PC-3 (cell line): ENCODE results near the gene WTIP. TPM values are rescaled to one million over a fixed set of nuclear protein-coding genes. Genes with fewer than 3 reads are reported as not detected.

ENCODE experiments used
- ATAC-seq: fragments of 200-7000 bp; cut with Tn5 transposase; 2 replicates; pipeline ENCODE4 v1.9.1; 2020; ENCODE audit warnings: mild to moderate bottlenecking, moderate library complexity
- BruUV-seq: library from RNA; stranded (reverse); fragments of 400-500 nt; replicated peaks from 2 replicates; lab custom pipeline; 2021; lab: Mats Ljungman, UMichigan
- CTCF ChIA-PET: fragments of 300-600 bp; sonication (Branson Sonifier 250); formaldehyde crosslinking; loops from one replicate; lab custom pipeline; 2022; ENCODE audit warnings: antibody characterized with exemption; lab: Charles Lee
- POLR2A ChIA-PET: fragments of 300-600 bp; sonication (Branson Sonifier 250); formaldehyde crosslinking; loops from one replicate; lab custom pipeline; 2022; ENCODE audit warnings: antibody characterized with exemption; ENCODE audit not compliant: unreplicated experiment; lab: Charles Lee
- DNase-seq: peaks from one replicate; pipeline ENCODE4 v3.0.0-alpha.2; 2015
- H2AFZ ChIP-seq: fragments of 300-600 bp; sonication (generic); 2 replicates; pipeline ENCODE4 v1.6.0; 2016; ENCODE audit warnings: antibody characterized with exemption, low read length
- H3F3A ChIP-seq: fragments of 300-600 bp; sonication (generic); one replicate; pipeline ENCODE4 v1.6.0; 2017; ENCODE audit warnings: antibody characterized with exemption, low read length, control low read depth, mild to moderate bottlenecking; ENCODE audit not compliant: unreplicated experiment
- H3K27ac ChIP-seq: fragments of 300-600 bp; sonication (generic); 2 replicates; pipeline ENCODE4 v1.5.1; 2016; ENCODE audit warnings: mild to moderate bottlenecking, low read length
- H3K27me3 ChIP-seq: fragments of 300-600 bp; sonication (generic); 2 replicates; pipeline ENCODE4 v1.6.1; 2016; ENCODE audit warnings: low read length, mixed read lengths
- H3K36me3 ChIP-seq: fragments of 300-600 bp; sonication (generic); 2 replicates; pipeline ENCODE4 v1.6.1; 2016; ENCODE audit warnings: low read depth, mixed run types, low read length, mixed read lengths
- H3K4me1 ChIP-seq: fragments of 300-600 bp; sonication (generic); 2 replicates; pipeline ENCODE4 v1.5.1; 2016; ENCODE audit warnings: low read length; ENCODE audit not compliant: insufficient read depth
- H3K4me2 ChIP-seq: fragments of 300-600 bp; sonication (generic); 2 replicates; pipeline ENCODE4 v1.6.0; 2016; ENCODE audit warnings: low read length
- H3K4me3 ChIP-seq: fragments of 300-600 bp; sonication (generic); 2 replicates; pipeline ENCODE4 v1.5.1; 2016; ENCODE audit warnings: mild to moderate bottlenecking, low read length, mixed read lengths
- H3K79me2 ChIP-seq: fragments of 300-600 bp; sonication (generic); 2 replicates; pipeline ENCODE4 v1.6.1; 2017; ENCODE audit warnings: low read length, mixed read lengths
- H3K9ac ChIP-seq: fragments of 300-600 bp; sonication (generic); 2 replicates; pipeline ENCODE4 v1.6.0; 2016; ENCODE audit warnings: mild to moderate bottlenecking, low read length
- H3K9me2 ChIP-seq: fragments of 300-600 bp; sonication (generic); replicated peaks from 2 replicates; pipeline ENCODE4 v1.6.1; 2016; ENCODE audit warnings: mixed run types, low read length, mixed read lengths
- H3K9me3 ChIP-seq: fragments of 300-600 bp; sonication (generic); 2 replicates; pipeline ENCODE4 v1.6.1; 2016; ENCODE audit warnings: low read length, mixed read lengths
- H4K20me1 ChIP-seq: fragments of 300-600 bp; sonication (generic); 2 replicates; pipeline ENCODE4 v1.6.1; 2016; ENCODE audit warnings: low read length, mixed read lengths
- EZH2 ChIP-seq: fragments of 300-600 bp; sonication (generic); IDR thresholded peaks from one replicate; pipeline ENCODE4 v1.6.1; 2017; ENCODE audit warnings: antibody characterized with exemption, mild to moderate bottlenecking, low read length; ENCODE audit not compliant: unreplicated experiment
- EZH2phosphoT487 ChIP-seq: fragments of 300-600 bp; sonication (generic); IDR thresholded peaks from 2 replicates; pipeline ENCODE4 v1.6.1; 2018; ENCODE audit warnings: mild to moderate bottlenecking, antibody characterized with exemption, low read length, borderline replicate concordance
- intact Hi-C: fragments of 100-400 bp; cut with micrococcal nuclease; formaldehyde crosslinking; loops from 2 replicates; pipeline ENCODE4 v1.9.0; 2023
- total RNA-seq: library from RNA; depleted of rRNA; stranded (reverse); fragments of >200 nt; gene quantifications from 2 replicates; pipeline ENCODE4 v1.2.3, GENCODE V29; 2014; rRNA removed
- TF ChIP-seq, protein P1 (sequence below): fragments of 300-600 bp; sonication (generic); conservative IDR thresholded peaks from 2 replicates; pipeline ENCODE4 v1.5.1; 2017; ENCODE audit warnings: antibody characterized with exemption, low read depth, mild to moderate bottlenecking, low read length

WTIP gene
- total RNA-seq, 1 experiment from 2014 or later: 5.2 TPM

DNA sequence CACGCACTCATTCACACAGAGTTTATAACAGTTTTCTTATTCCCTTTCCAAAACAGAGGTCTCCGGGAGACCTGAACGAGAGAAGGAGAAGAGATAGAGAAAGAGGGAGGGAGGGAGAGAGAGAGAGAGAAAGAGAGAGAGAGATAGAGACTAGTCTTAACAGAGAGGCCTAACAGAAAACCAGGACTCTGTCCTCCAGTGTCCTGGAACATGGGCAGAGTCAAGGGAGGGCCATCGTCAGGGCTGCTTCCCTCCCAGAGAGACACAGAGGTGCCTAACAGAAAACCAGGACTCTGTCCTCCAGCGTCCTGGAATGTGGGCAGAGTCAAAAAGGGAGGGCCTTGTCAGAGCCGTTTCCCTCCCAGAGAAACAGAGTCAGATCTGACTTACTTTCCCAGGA is 78.7 kb downstream of the WTIP start:
- no peaks in the 10 kb centered on the region for H3K36me3 ChIP-seq
- H3K27ac ChIP-seq: no peak overlapping the region
- intact Hi-C loops: no loop called here
- H3K4me3 ChIP-seq: no peak overlapping the region
- H3K9ac ChIP-seq: no peak overlapping the region
- no peak for DNase-seq
- ATAC-seq: no peak
- H3K9me3 ChIP-seq: no peaks in the 10 kb centered on the region
- peaks cover 17% of the 10 kb centered on the region; the same call in 1 of the 2 replicates for H3K27me3 ChIP-seq
- H3K79me2 ChIP-seq: no peaks in the 10 kb centered on the region
- no peak for TF ChIP-seq EZH2phosphoT487
- no peak for TF ChIP-seq EZH2
- TF ChIP-seq, protein P1, sequence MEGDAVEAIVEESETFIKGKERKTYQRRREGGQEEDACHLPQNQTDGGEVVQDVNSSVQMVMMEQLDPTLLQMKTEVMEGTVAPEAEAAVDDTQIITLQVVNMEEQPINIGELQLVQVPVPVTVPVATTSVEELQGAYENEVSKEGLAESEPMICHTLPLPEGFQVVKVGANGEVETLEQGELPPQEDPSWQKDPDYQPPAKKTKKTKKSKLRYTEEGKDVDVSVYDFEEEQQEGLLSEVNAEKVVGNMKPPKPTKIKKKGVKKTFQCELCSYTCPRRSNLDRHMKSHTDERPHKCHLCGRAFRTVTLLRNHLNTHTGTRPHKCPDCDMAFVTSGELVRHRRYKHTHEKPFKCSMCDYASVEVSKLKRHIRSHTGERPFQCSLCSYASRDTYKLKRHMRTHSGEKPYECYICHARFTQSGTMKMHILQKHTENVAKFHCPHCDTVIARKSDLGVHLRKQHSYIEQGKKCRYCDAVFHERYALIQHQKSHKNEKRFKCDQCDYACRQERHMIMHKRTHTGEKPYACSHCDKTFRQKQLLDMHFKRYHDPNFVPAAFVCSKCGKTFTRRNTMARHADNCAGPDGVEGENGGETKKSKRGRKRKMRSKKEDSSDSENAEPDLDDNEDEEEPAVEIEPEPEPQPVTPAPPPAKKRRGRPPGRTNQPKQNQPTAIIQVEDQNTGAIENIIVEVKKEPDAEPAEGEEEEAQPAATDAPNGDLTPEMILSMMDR: no peak
- ChIA-PET CTCF (no interaction called here), POLR2A (no interaction called here)
- H3K9me2 ChIP-seq: no peaks in the 10 kb centered on the region
- H3K4me2 ChIP-seq: no peak overlapping the region
- BruUV-seq: no TSS peak
- no peaks in the 10 kb centered on the region for H4K20me1 ChIP-seq
- no peak overlapping the region for H2AFZ ChIP-seq
- no peaks in the 10 kb centered on the region for H3F3A ChIP-seq
- no peaks in the 10 kb centered on the region for H3K4me1 ChIP-seq

Other genes with a start within 250 kb of the WTIP start
- gene GARRE1, start 227.2 kb upstream of the WTIP start, total RNA-seq: 6.1 and 6.3 TPM in 2 replicates
- gene GPI, start 116.6 kb upstream of the WTIP start, total RNA-seq: 263 and 319 TPM in 2 replicates
- 31.5 and 38.4 TPM in 2 replicates for gene PDCD2L, start 77.4 kb upstream of the WTIP start, total RNA-seq
- 88.3 and 103 TPM in 2 replicates for gene UBA2, start 53.4 kb upstream of the WTIP start, total RNA-seq
- gene SCGB2B2, start 195.4 kb downstream of the WTIP start, total RNA-seq: not detected in 2 replicates
- gene ZNF302, start 195.9 kb downstream of the WTIP start, total RNA-seq: 7.3 and 15.9 TPM in 2 replicates